H9 (cell line): Measurements from ENCODE around the gene NRGN. TPM values are rescaled to one million over a fixed set of nuclear protein-coding genes. Genes with fewer than 3 reads are reported as not detected.

Experiments
- DNase-seq: peaks from one replicate; pipeline ENCODE4 v3.0.0-alpha.2; 2017
- H2AFZ ChIP-seq: one replicate; pipeline ENCODE4 v1.6.1; 2013; ENCODE audit warnings: mild to moderate bottlenecking, low read length, control low read depth, moderate library complexity
- H2AK5ac ChIP-seq: 2 replicates; pipeline ENCODE4 v1.6.1; 2013; ENCODE audit warnings: low read length, control low read depth, mixed read lengths; ENCODE audit not compliant: insufficient read length
- H2BK120ac ChIP-seq: one replicate; pipeline ENCODE4 v1.6.1; 2013; ENCODE audit warnings: low read depth, mild to moderate bottlenecking, low read length, control low read depth, inconsistent platforms; ENCODE audit not compliant: poor library complexity, severe bottlenecking
- H2BK12ac ChIP-seq: 2 replicates; pipeline ENCODE4 v1.6.1; 2013; ENCODE audit warnings: low read length, control low read depth, mixed read lengths, low read depth; ENCODE audit not compliant: insufficient read length
- H2BK15ac ChIP-seq: 2 replicates; pipeline ENCODE4 v1.6.1; 2013; ENCODE audit warnings: low read depth, low read length, control low read depth
- H2BK20ac ChIP-seq: one replicate; pipeline ENCODE4 v1.6.1; 2013; ENCODE audit warnings: low read depth, mild to moderate bottlenecking, low read length, control low read depth, inconsistent platforms; ENCODE audit not compliant: poor library complexity, severe bottlenecking
- H2BK5ac ChIP-seq: 2 replicates; pipeline ENCODE4 v1.6.1; 2013; ENCODE audit warnings: low read length, control low read depth, mixed read lengths; ENCODE audit not compliant: insufficient read length
- H3K14ac ChIP-seq: 2 replicates; pipeline ENCODE4 v1.6.1; 2013; ENCODE audit warnings: low read length, control low read depth; ENCODE audit not compliant: insufficient read depth
- H3K18ac ChIP-seq: 2 replicates; pipeline ENCODE4 v1.6.1; 2013; ENCODE audit warnings: low read depth, mild to moderate bottlenecking, mixed read lengths, low read length, control low read depth; ENCODE audit not compliant: insufficient read length
- H3K23ac ChIP-seq: 2 replicates; pipeline ENCODE4 v1.6.1; 2013; ENCODE audit warnings: low read length, control low read depth, mixed read lengths, low read depth; ENCODE audit not compliant: insufficient read length
- H3K23me2 ChIP-seq: 2 replicates; pipeline ENCODE4 v1.6.1; 2013; ENCODE audit warnings: low read depth, mild to moderate bottlenecking, mixed read lengths, low read length, control low read depth; ENCODE audit not compliant: insufficient read length, poor library complexity, severe bottlenecking
- H3K27ac ChIP-seq: 2 replicates; pipeline ENCODE4 v1.5.1; 2013; ENCODE audit warnings: low read length, control low read depth, mixed read lengths, low read depth; ENCODE audit not compliant: insufficient read length
- H3K27me3 ChIP-seq: 2 replicates; pipeline ENCODE4 v1.6.1; 2013; ENCODE audit warnings: low read length, control low read depth, inconsistent platforms; ENCODE audit not compliant: insufficient read depth
- H3K4ac ChIP-seq: 2 replicates; pipeline ENCODE4 v1.6.1; 2013; ENCODE audit warnings: low read depth, mild to moderate bottlenecking, control low read depth, inconsistent platforms, low read length, moderate library complexity
- H3K4me1 ChIP-seq: 2 replicates; pipeline ENCODE4 v1.6.1; 2013; ENCODE audit warnings: low read length, control low read depth, inconsistent platforms; ENCODE audit not compliant: insufficient read depth
- H3K4me2 ChIP-seq: 2 replicates; pipeline ENCODE4 v1.6.1; 2013; ENCODE audit warnings: low read length, control low read depth, mixed read lengths; ENCODE audit not compliant: insufficient read length, insufficient read depth
- H3K56ac ChIP-seq: 2 replicates; pipeline ENCODE4 v1.6.1; 2013; ENCODE audit warnings: low read depth, mild to moderate bottlenecking, mixed read lengths, low read length, control low read depth; ENCODE audit not compliant: insufficient read length
- H3K79me1 ChIP-seq: 2 replicates; pipeline ENCODE4 v1.6.1; 2013; ENCODE audit warnings: low read depth, mild to moderate bottlenecking, moderate library complexity, low read length, control low read depth, inconsistent platforms; ENCODE audit not compliant: insufficient read depth, poor library complexity, severe bottlenecking
- H3K79me2 ChIP-seq: 2 replicates; pipeline ENCODE4 v1.6.1; 2013; ENCODE audit warnings: low read length, control low read depth, inconsistent platforms; ENCODE audit not compliant: insufficient read depth
- H3K9ac ChIP-seq: 2 replicates; pipeline ENCODE4 v1.6.1; 2013; ENCODE audit warnings: low read length, control low read depth, mixed read lengths; ENCODE audit not compliant: insufficient read length; ENCODE audit errors: extremely low read depth
- H3K9me3 ChIP-seq: one replicate; pipeline ENCODE4 v1.6.1; 2013; ENCODE audit warnings: low read depth, low read length, inconsistent platforms; ENCODE audit not compliant: control insufficient read depth
- H3T11ph ChIP-seq: one replicate; pipeline ENCODE4 v1.6.1; 2013; ENCODE audit warnings: mild to moderate bottlenecking, low read length, control low read depth, inconsistent platforms
- H4K20me1 ChIP-seq: one replicate; pipeline ENCODE4 v1.6.1; 2013; ENCODE audit not compliant: control insufficient read depth, insufficient read length, insufficient read depth
- H4K5ac ChIP-seq: 2 replicates; pipeline ENCODE4 v1.6.1; 2013; ENCODE audit warnings: low read depth, mild to moderate bottlenecking, mixed read lengths, low read length, control low read depth; ENCODE audit not compliant: insufficient read length
- H4K8ac ChIP-seq: replicated peaks from 2 replicates; pipeline ENCODE4 v1.6.1; 2013; ENCODE audit warnings: low read length, control low read depth, mixed read lengths, low read depth; ENCODE audit not compliant: insufficient read length
- H4K91ac ChIP-seq: 2 replicates; pipeline ENCODE4 v1.6.1; 2013; ENCODE audit warnings: low read depth, mild to moderate bottlenecking, moderate library complexity, mixed read lengths, low read length, control low read depth; ENCODE audit not compliant: insufficient read length
- H3K27ac Mint-ChIP-seq, 3 experiments: 2 replicates in 2 of 3; 3 replicates in 1 of 3; pipeline ENCODE4 v1.8.0; 2020 to 2021; ENCODE audit warnings: mixed read lengths in 3 of 3, mild to moderate bottlenecking in 1 of 3, moderate library complexity in 1 of 3
- H3K27me3 Mint-ChIP-seq: 2 replicates; pipeline ENCODE4 v1.8.0; 2021; ENCODE audit warnings: low read depth, mild to moderate bottlenecking, moderate library complexity, mixed read lengths
- H3K36me3 Mint-ChIP-seq, 3 experiments: 2 replicates in 2 of 3; 3 replicates in 1 of 3; pipeline ENCODE4 v1.8.0; 2020 to 2021; ENCODE audit warnings: low read depth in 3 of 3, mixed read lengths in 3 of 3; ENCODE audit not compliant: insufficient read depth in 1 of 3
- H3K4me1 Mint-ChIP-seq, 2 experiments: 2 replicates each; pipeline ENCODE4 v1.8.0; 2020; ENCODE audit warnings: mixed read lengths in 2 of 2
- H3K4me3 Mint-ChIP-seq, 2 experiments: 2 replicates in 1 of 2; 3 replicates in 1 of 2; pipeline ENCODE4 v1.8.0; 2020 to 2021; ENCODE audit warnings: mild to moderate bottlenecking in 2 of 2, mixed read lengths in 2 of 2, moderate library complexity in 1 of 2
- H3K9me3 Mint-ChIP-seq, 2 experiments: 2 replicates in 1 of 2; 3 replicates in 1 of 2; pipeline ENCODE4 v1.8.0; 2020; ENCODE audit warnings: mild to moderate bottlenecking in 2 of 2, mixed read lengths in 2 of 2, moderate library complexity in 1 of 2
- WGBS: extraction: QIAGEN DNeasy Blood & Tissue Kit; methylation state at CpG from one replicate; pipeline ENCODE4 v1.1.7; 2013; ENCODE audit warnings: missing lambda C conversion rate, low lambda C conversion rate, mixed read lengths; ENCODE audit not compliant: insufficient read length; ENCODE audit errors: extremely low coverage; 5-methylcytosine and 5-hydroxymethylcytosine counted together
- total RNA-seq: library from RNA; stranded (reverse); gene quantifications from 2 replicates; pipeline ENCODE4 v1.2.1, GENCODE V29; 2021
- TF ChIP-seq, protein P1 (sequence below): fragments of 200-600 bp; sonication (generic); conservative IDR thresholded peaks from 3 replicates; pipeline ENCODE4 v1.8.0; 2021; ENCODE audit warnings: antibody characterized with exemption, mild to moderate bottlenecking

The NRGN gene
- total RNA-seq, 1 experiment from 2014 or later: 6.4 TPM

DNA sequence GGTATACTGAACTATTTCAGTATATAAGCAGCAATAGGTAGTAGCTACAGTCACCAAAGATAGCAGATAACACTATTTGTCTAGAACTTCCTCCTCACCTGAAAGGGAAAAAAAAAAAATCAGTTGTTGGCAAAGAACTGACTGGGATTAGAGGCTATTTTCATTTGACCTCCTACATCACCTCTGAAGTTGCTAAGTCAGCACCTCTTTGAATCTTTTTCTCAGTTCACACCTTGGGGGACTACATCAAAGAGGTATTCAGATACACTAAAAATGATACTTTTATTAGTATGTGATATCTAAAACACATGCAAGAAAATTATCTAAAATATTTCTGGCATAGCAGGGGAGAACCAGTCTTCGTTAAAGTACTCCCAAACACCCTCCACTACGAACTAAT is 44.3 kb downstream of the NRGN start:
- Mint-ChIP-seq H3K9me3 (no peaks in the 10 kb centered on the region), H3K36me3 (peaks cover 0 to 2% (median 0%) of the 10 kb centered on the region in 3 experiments; a peak in 2 of 7 replicates), H3K27me3 (no peaks in the 10 kb centered on the region), H3K4me3 (no peak overlapping the region), H3K4me1 (0 out of 4 replicates have a peak, but pooled peaks cover 2 to 3% of the 10 kb centered on the region in 2 experiments), H3K27ac (no peak overlapping the region)
- peaks cover 4% of the 10 kb centered on the region for H3K79me1 ChIP-seq
- H2AFZ ChIP-seq: no peak overlapping the region
- H3K27me3 ChIP-seq: no peaks in the 10 kb centered on the region; the same call in 1 of the 2 replicates
- H3K4ac ChIP-seq: no peak overlapping the region
- no peak overlapping the region for H3T11ph ChIP-seq
- H4K91ac ChIP-seq: no peak overlapping the region
- H4K20me1 ChIP-seq: no peaks in the 10 kb centered on the region
- no peak overlapping the region for H3K9ac ChIP-seq
- H3K23me2 ChIP-seq: no peaks in the 10 kb centered on the region
- H2BK12ac ChIP-seq: no peak overlapping the region
- no peak for DNase-seq
- WGBS: no CpG with 5 or more reads among the region's 2 CpGs
- TF ChIP-seq, protein P1, sequence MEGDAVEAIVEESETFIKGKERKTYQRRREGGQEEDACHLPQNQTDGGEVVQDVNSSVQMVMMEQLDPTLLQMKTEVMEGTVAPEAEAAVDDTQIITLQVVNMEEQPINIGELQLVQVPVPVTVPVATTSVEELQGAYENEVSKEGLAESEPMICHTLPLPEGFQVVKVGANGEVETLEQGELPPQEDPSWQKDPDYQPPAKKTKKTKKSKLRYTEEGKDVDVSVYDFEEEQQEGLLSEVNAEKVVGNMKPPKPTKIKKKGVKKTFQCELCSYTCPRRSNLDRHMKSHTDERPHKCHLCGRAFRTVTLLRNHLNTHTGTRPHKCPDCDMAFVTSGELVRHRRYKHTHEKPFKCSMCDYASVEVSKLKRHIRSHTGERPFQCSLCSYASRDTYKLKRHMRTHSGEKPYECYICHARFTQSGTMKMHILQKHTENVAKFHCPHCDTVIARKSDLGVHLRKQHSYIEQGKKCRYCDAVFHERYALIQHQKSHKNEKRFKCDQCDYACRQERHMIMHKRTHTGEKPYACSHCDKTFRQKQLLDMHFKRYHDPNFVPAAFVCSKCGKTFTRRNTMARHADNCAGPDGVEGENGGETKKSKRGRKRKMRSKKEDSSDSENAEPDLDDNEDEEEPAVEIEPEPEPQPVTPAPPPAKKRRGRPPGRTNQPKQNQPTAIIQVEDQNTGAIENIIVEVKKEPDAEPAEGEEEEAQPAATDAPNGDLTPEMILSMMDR: no peak
- no peak overlapping the region for H3K18ac ChIP-seq
- no peak overlapping the region for H2BK15ac ChIP-seq
- no peak overlapping the region for H2BK20ac ChIP-seq
- H3K79me2 ChIP-seq: peaks cover 9% of the 10 kb centered on the region; the same call in 1 of the 2 replicates
- no peak overlapping the region for H3K56ac ChIP-seq
- H2BK5ac ChIP-seq: no peak overlapping the region
- no peak overlapping the region for H3K23ac ChIP-seq
- H3K4me1 ChIP-seq: no peaks in the 10 kb centered on the region
- H4K5ac ChIP-seq: no peak overlapping the region
- H2BK120ac ChIP-seq: no peak overlapping the region
- no peak overlapping the region for H3K27ac ChIP-seq
- H3K4me2 ChIP-seq: no peak overlapping the region
- H2AK5ac ChIP-seq: no peak overlapping the region
- no peak overlapping the region for H3K14ac ChIP-seq
- no peak overlapping the region for H4K8ac ChIP-seq
- H3K9me3 ChIP-seq: no peaks in the 10 kb centered on the region
